Pancreas (tissue), 10 donors: Measurements from ENCODE around the gene PNMA8C. TPM values are rescaled to one million over a fixed set of nuclear protein-coding genes. Genes with fewer than 3 reads are reported as not detected.
"Not testable (repeated sequence)": the region's sequence is repeated elsewhere in the genome, so short reads cannot be mapped to it uniquely, and the experiment has no call there.

Source experiments
- ATAC-seq, 4 donors: fragments of 200-7000 bp; cut with Tn5 transposase; one replicate each; pipeline versions ENCODE4 v1.8.0 to v1.9.1; 2020; ENCODE audit warnings: mild to moderate bottlenecking in 4 of 4, moderate library complexity in 4 of 4
- DNase-seq, 6 donors: peaks; one replicate each; pipeline ENCODE4 v3.0.0-alpha.2; 2020
- FAIRE-seq: peaks from 2 replicates; lab custom pipeline; 2012; peaks lifted over from hg19 to GRCh38; lab: Jason Lieb, UNC
- H3K27ac ChIP-seq, 4 donors: fragments of 200-600 bp; sonication (generic); 1 replicate in 3 of 4; 2 replicates in 1 of 4; pipeline versions ENCODE4 v1.5.0 to v1.8.0; 2020
- H3K27me3 ChIP-seq, 4 donors: fragments of 200-600 bp; one replicate each; pipeline ENCODE4 v1.8.0; 2021
- H3K36me3 ChIP-seq, 3 donors: fragments of 200-600 bp; sonication (generic) in 1 of 3; one replicate each; pipeline versions ENCODE4 v1.5.0 to v1.8.0; 2020 to 2021
- H3K4me1 ChIP-seq, 3 donors: fragments of 200-600 bp; one replicate each; pipeline ENCODE4 v1.8.0; 2021
- H3K4me3 ChIP-seq, 4 donors: fragments of 200-600 bp; sonication (generic) in 2 of 4; one replicate each; pipeline versions ENCODE4 v1.5.0 to v1.8.0; 2020 to 2021
- H3K9me3 ChIP-seq, 4 donors: fragments of 200-600 bp; one replicate each; pipeline ENCODE4 v1.8.0; 2021
- CTCF ChIP-seq, 4 donors: fragments of 200-600 bp; sonication (generic) in 3 of 4; IDR thresholded peaks; one replicate each; pipeline versions ENCODE4 v1.5.0 to v1.8.0; 2021; ENCODE audit warnings: antibody characterized with exemption in 4 of 4
- WGBS, 2 donors: extraction: QIAGEN DNeasy Blood & Tissue Kit; methylation state at CpG; one replicate each; pipeline ENCODE4 v1.1.7; 2013; 5-methylcytosine and 5-hydroxymethylcytosine counted together
- intact Hi-C, 3 donors: fragments of 100-400 bp; cut with DNase I; formaldehyde crosslinking; loops; one replicate each; pipeline versions ENCODE4 v1.11.1 to v1.14.2; 2022
- polyA plus RNA-seq, 2 donors: library from polyadenylated mRNA; stranded (reverse); fragments of 200-250 nt; gene quantifications; one replicate each; pipeline ENCODE4 v1.2.3, GENCODE V29; 2013
- total RNA-seq, 6 donors: library from RNA; stranded (reverse); fragmentation: NEBNext Ultra II Directional in 4 of 6; extraction: Animal tissue kit (Norgen Biotek cat#: 25700) in 4 of 6; gene quantifications; one replicate each; pipeline versions ENCODE4 v1.2.1 to v1.2.4, GENCODE V29; 2021 to 2023
- donor health status: healthy with polysubstance abuse.
- donor health status: DM: no; HTN: no; CAD: no; lungs with moderate emphysema.
- donor health status: DM: no; HTN: no; CAD: no.
- donor health status: control.
- donor health status: control.
- donor health status: Bipolar disorder and iron deficiency.
- donor health status: DM: yes; HTN: yes; CAD: no.
- donor health status: DM: no; HTN: no; CAD: no.
- donor health status: DM: no; HTN: no; CAD: no.
- donor health status: DM: yes; HTN: yes; CAD: no.

Gene PNMA8C
- total and polyA plus RNA-seq, 8 donors: 0.08 to 0.61 (median 0.14) TPM; not detected in 2

GRCh38 chr19:46402725-46403124 lies 26.0 kb downstream of the PNMA8C start:
- no peak overlapping the region for H3K4me3 ChIP-seq
- no peaks in the 10 kb centered on the region for H3K9me3 ChIP-seq
- DNase-seq (peak in 3 of 6 donors; percentile 22 to 50 (median 38)), ATAC-seq (no peak), FAIRE-seq (no peak)
- no peak overlapping the region for H3K27ac ChIP-seq
- intact Hi-C loops: loop anchor here in 1 of 3 donors (5.0 kb wide), 1 partner anchor 85 kb away; no protein-coding TSS in a partner anchor
- peaks cover 0 to 4% (median 4%) of the 10 kb centered on the region in 3 donors for H3K4me1 ChIP-seq
- TF ChIP-seq CTCF (IDR thresholded peaks at IDR 0.05): no peak
- WGBS, 2 donors: 91 to 93% methylated on average over 11 of the region's 11 CpGs
- H3K36me3 ChIP-seq: no peaks in the 10 kb centered on the region
- no peaks in the 10 kb centered on the region for H3K27me3 ChIP-seq

- DNase-seq: peak in 3 of 6 donors; percentile 4 to 14 (median 12)
- ATAC-seq, H3K36me3 ChIP-seq, H3K4me3 ChIP-seq, H3K4me1 ChIP-seq, H3K27me3 ChIP-seq, FAIRE-seq, H3K27ac ChIP-seq, H3K9me3 ChIP-seq: not testable (repeated sequence)
- 90 to 95% methylated on average over 14 of the region's 14 CpGs for WGBS, 2 donors
- intact Hi-C loops: loop anchor here in 1 of 3 donors (5.0 kb wide), 1 partner anchor 89 kb away; no protein-coding TSS in a partner anchor
Measured at GRCh38 chr19:46397801-46398479, 30.8 kb downstream of the PNMA8C start.

GRCh38 chr19:46394402-46394797 lies 34.3 kb downstream of the PNMA8C start:
- Histone ChIP-seq H3K36me3 (peaks cover 0 to 17% (median 12%) of the 10 kb centered on the region in 3 donors), H3K4me1 (no peaks in the 10 kb centered on the region), H3K4me3 (no peak overlapping the region), H3K9me3 (no peaks in the 10 kb centered on the region), H3K27ac (no peak overlapping the region), H3K27me3 (no peaks in the 10 kb centered on the region)
- intact Hi-C loops: loop anchor here in 2 of 3 donors (5.0 kb wide), 3 partner anchors 93 to 112 kb away; no protein-coding TSS in a partner anchor
- ATAC-seq: no peak
- TF ChIP-seq CTCF (IDR thresholded peaks at IDR 0.05): no peak
- no peak for DNase-seq
- FAIRE-seq: no peak
- 83 to 87% methylated on average over 5 of the region's 5 CpGs for WGBS, 2 donors

GRCh38 chr19:46393456-46394401 lies 35.0 kb downstream of the PNMA8C start:
- H3K27ac ChIP-seq: no peak overlapping the region
- intact Hi-C loops: loop anchor here in 2 of 3 donors (5.0 kb wide), 3 partner anchors 94 to 111 kb away; no protein-coding TSS in a partner anchor
- H3K9me3 ChIP-seq: no peaks in the 10 kb centered on the region
- no peak for TF ChIP-seq CTCF (IDR thresholded peaks at IDR 0.05)
- WGBS, 2 donors: 68 to 71% methylated on average over 21 of the region's 21 CpGs
- FAIRE-seq (no peak), ATAC-seq (peak in 2 of 4 donors; percentile 18 to 22), DNase-seq (peak in 2 of 6 donors; percentile 50 to 55)
- no peaks in the 10 kb centered on the region for H3K4me1 ChIP-seq
- no peaks in the 10 kb centered on the region for H3K27me3 ChIP-seq
- no peak overlapping the region for H3K4me3 ChIP-seq
- peaks cover 0 to 17% (median 12%) of the 10 kb centered on the region in 3 donors for H3K36me3 ChIP-seq

GRCh38 chr19:46392837-46393236 lies 35.9 kb downstream of the PNMA8C start:
- Histone ChIP-seq H3K36me3 (peaks cover 0 to 17% (median 12%) of the 10 kb centered on the region in 3 donors), H3K9me3 (no peaks in the 10 kb centered on the region), H3K4me1 (no peaks in the 10 kb centered on the region), H3K27me3 (no peaks in the 10 kb centered on the region), H3K4me3 (no peak overlapping the region), H3K27ac (no peak overlapping the region)
- WGBS, 2 donors: 54 to 57% methylated on average over 4 of the region's 4 CpGs
- no peak for DNase-seq
- no peak for FAIRE-seq
- intact Hi-C loops: loop anchor here in 2 of 3 donors (5.0 kb wide), 3 partner anchors 94 to 111 kb away; no protein-coding TSS in a partner anchor
- TF ChIP-seq CTCF (IDR thresholded peaks at IDR 0.05): no peak
- no peak for ATAC-seq
